DOHH2 (cell line): ENCODE data around the gene FNDC3B.

Source experiments
- CTCF ChIP-seq: fragments of 200-600 bp; sonication (generic); IDR thresholded peaks from one replicate; pipeline ENCODE4 v1.5.1; 2014; ENCODE audit warnings: antibody characterized with exemption, mild to moderate bottlenecking, low read depth, low read length; ENCODE audit not compliant: poor library complexity, severe bottlenecking
- EZH2phosphoT487 ChIP-seq: fragments of 200-600 bp; sonication (generic); IDR thresholded peaks from 2 replicates; pipeline ENCODE4 v1.6.1; 2017; ENCODE audit warnings: borderline replicate concordance, mild to moderate bottlenecking, antibody characterized with exemption, low read length, moderate library complexity, mixed read lengths

GRCh38 chr3:172069478-172069877 is 30.1 kb downstream of the FNDC3B start:
- TF ChIP-seq CTCF (no peak), EZH2phosphoT487 (no peak)
